Measurements from ENCODE around the gene GALR3.

The GALR3 gene

DNA sequence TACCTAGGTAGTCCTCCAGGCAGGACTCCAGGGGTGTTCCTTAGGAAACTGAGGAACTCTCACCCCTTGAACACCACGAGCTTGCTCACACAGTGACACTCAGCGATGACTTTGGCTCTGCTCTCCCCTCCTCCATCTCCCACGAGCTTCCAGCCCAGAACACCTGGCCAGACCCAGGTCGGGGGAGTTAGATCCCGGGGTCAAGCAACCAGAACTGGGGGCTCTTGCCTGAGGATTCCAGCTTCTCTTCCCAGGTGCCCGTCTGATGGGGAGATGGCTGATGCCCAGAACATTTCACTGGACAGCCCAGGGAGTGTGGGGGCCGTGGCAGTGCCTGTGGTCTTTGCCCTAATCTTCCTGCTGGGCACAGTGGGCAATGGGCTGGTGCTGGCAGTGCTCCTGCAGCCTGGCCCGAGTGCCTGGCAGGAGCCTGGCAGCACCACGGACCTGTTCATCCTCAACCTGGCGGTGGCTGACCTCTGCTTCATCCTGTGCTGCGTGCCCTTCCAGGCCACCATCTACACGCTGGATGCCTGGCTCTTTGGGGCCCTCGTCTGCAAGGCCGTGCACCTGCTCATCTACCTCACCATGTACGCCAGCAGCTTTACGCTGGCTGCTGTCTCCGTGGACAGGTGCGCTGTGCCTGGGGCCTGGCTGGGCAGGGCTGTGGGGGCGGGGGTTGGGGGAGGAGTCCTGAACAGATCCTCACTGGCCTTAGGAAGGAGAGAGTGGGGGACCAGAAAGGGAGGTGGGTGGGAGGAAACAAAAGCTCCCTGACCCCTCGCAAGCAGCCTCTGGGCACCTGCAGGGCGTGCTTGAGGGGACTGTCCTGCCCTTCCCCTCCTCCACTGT is at the start of gene GALR3:
TSS of gene GALR3 (plus strand) at position 249 of the 852 bp plus-strand sequence. CDS start at position 274, 25 bp downstream.
- no peak for TF ChIP-seq NFIC (IDR thresholded peaks at IDR 0.05)

DNA sequence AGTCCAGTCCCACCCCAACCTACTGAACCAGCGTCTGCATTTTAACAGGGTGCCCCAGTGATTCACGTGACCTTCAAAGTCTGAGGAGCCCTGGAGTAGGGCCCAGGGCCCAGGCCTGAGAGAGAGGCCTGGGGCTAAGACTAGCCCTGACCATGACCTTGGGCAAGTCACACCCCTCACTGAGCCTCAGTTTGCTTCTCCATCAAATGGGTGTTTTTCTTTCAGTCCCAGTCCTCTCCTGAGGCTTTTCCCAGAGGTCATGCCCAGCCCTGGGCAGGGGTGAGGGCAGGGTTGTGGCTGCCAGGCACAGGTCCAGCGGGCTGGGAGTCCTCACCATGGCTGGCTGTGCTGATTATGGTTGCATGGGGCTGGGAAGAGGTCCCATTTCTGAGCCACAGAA is 48.5 kb upstream of the GALR3 start:
- no peak for TF ChIP-seq NFIC (IDR thresholded peaks at IDR 0.05)
- no peak for TF ChIP-seq RAD21 (IDR thresholded peaks at IDR 0.05; ENCODE audit: low read depth)
- TF ChIP-seq TEAD4 (IDR thresholded peaks at IDR 0.05) = no peak
- no peak for TF ChIP-seq TAF1 (IDR thresholded peaks at IDR 0.05; ENCODE audit: low read depth)
- TF ChIP-seq CREB1 (IDR thresholded peaks at IDR 0.05; ENCODE audit: low read depth) = no peak
- no peak for TF ChIP-seq ZBTB7A (IDR thresholded peaks at IDR 0.05; ENCODE audit: low read depth)
- TF ChIP-seq FOXM1 (IDR thresholded peaks at IDR 0.05; ENCODE audit: borderline replicate concordance, low read depth) = no peak
- TF ChIP-seq, protein P1, sequence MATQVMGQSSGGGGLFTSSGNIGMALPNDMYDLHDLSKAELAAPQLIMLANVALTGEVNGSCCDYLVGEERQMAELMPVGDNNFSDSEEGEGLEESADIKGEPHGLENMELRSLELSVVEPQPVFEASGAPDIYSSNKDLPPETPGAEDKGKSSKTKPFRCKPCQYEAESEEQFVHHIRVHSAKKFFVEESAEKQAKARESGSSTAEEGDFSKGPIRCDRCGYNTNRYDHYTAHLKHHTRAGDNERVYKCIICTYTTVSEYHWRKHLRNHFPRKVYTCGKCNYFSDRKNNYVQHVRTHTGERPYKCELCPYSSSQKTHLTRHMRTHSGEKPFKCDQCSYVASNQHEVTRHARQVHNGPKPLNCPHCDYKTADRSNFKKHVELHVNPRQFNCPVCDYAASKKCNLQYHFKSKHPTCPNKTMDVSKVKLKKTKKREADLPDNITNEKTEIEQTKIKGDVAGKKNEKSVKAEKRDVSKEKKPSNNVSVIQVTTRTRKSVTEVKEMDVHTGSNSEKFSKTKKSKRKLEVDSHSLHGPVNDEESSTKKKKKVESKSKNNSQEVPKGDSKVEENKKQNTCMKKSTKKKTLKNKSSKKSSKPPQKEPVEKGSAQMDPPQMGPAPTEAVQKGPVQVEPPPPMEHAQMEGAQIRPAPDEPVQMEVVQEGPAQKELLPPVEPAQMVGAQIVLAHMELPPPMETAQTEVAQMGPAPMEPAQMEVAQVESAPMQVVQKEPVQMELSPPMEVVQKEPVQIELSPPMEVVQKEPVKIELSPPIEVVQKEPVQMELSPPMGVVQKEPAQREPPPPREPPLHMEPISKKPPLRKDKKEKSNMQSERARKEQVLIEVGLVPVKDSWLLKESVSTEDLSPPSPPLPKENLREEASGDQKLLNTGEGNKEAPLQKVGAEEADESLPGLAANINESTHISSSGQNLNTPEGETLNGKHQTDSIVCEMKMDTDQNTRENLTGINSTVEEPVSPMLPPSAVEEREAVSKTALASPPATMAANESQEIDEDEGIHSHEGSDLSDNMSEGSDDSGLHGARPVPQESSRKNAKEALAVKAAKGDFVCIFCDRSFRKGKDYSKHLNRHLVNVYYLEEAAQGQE (IDR thresholded peaks at IDR 0.05; ENCODE audit: low read depth) = no peak
- TF ChIP-seq TCF12 (IDR thresholded peaks at IDR 0.05; ENCODE audit: low read depth) = no peak

GRCh38 chr22:37775785-37776638 is 47.2 kb upstream of the GALR3 start:
- TF ChIP-seq EGR1 (IDR thresholded peaks at IDR 0.05) (no peak), TAF1 (IDR thresholded peaks at IDR 0.05; ENCODE audit: low read depth) (no peak), TCF12 (IDR thresholded peaks at IDR 0.05; ENCODE audit: low read depth) (no peak), EP300 (IDR thresholded peaks at IDR 0.05; ENCODE audit: borderline replicate concordance) (no peak), CEBPB (IDR thresholded peaks at IDR 0.05) (no peak), NFIC (IDR thresholded peaks at IDR 0.05) (no peak), YY1 (IDR thresholded peaks at IDR 0.05; ENCODE audit: low read depth) (no peak), ZBTB7A (IDR thresholded peaks at IDR 0.05; ENCODE audit: low read depth) (no peak), CREB1 (IDR thresholded peaks at IDR 0.05; ENCODE audit: low read depth) (no peak), FOXM1 (IDR thresholded peaks at IDR 0.05; ENCODE audit: borderline replicate concordance, low read depth) (no peak), RAD21 (IDR thresholded peaks at IDR 0.05; ENCODE audit: low read depth) (no peak), TEAD4 (IDR thresholded peaks at IDR 0.05) (no peak), MAX (IDR thresholded peaks at IDR 0.05) (no peak)
- TF ChIP-seq, protein P2, sequence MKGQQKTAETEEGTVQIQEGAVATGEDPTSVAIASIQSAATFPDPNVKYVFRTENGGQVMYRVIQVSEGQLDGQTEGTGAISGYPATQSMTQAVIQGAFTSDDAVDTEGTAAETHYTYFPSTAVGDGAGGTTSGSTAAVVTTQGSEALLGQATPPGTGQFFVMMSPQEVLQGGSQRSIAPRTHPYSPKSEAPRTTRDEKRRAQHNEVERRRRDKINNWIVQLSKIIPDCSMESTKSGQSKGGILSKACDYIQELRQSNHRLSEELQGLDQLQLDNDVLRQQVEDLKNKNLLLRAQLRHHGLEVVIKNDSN (IDR thresholded peaks at IDR 0.05) = no peak
- TF ChIP-seq, protein P1 (IDR thresholded peaks at IDR 0.05; ENCODE audit: low read depth) = no peak

GRCh38 chr22:37776639-37777005 is 46.6 kb upstream of the GALR3 start:
- TF ChIP-seq NFIC (IDR thresholded peaks at IDR 0.05) (no peak), RAD21 (IDR thresholded peaks at IDR 0.05; ENCODE audit: low read depth) (no peak), TCF12 (IDR thresholded peaks at IDR 0.05; ENCODE audit: low read depth) (no peak), CEBPB (IDR thresholded peaks at IDR 0.05) (no peak)
- TF ChIP-seq, protein P1 (IDR thresholded peaks at IDR 0.05; ENCODE audit: low read depth) = no peak
- TF ChIP-seq, protein P2 (IDR thresholded peaks at IDR 0.05) = 0 out of 2 replicates have a peak, but pooled peaks have one; percentile 25
